ENCODE measurements around the gene BTBD2.
"Not testable (repeated sequence)": the region's sequence is repeated elsewhere in the genome, so short reads cannot be mapped to it uniquely, and the experiment has no call there.

BTBD2 gene

DNA sequence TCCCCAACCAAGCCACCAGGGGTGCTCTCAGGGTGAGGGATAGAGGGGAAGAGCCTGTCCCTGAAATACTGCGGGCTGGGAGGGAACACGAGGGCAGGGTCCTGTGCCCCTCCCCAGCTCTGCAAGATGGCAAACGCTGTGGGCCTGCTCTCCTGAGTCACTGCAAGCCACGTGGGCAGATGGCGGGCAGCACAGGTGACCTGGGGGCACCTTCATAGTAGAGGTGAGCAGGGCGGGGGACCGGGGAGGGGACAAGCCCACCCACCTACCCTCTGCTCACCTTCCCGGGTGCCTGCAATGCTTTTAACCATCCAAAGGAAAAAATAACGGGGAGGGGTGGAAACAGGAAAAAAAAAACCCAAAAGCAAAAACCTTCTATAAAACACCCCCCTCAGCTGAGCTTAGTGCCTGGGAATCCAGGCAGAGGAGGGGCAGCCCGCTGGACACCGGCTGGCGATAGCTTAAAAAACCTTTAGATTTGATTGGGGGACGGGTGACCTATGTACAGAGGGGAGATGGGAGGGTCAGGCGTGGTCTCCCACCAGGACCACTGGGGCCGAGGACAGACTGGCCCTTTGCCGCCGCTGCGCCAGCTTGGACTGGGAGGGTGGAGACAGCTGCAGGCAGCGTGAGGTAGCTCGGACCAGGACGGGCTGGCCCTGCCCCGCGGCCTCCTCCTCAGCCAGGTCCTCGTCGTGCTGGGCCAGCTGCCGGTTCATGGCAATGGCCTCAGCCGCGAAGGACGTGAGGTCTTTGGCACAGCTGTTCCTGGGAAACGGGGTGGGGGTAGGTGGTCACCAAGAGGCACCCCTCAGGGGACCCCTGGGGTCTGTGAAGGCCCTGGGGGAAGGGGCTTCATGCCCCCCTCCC is 23.8 kb upstream of the BTBD2 start:
- DNase-seq = no peak

- DNase-seq = no peak
Observed at GRCh38 chr19:2038284-2039088, 23.0 kb upstream of the BTBD2 start.

DNA sequence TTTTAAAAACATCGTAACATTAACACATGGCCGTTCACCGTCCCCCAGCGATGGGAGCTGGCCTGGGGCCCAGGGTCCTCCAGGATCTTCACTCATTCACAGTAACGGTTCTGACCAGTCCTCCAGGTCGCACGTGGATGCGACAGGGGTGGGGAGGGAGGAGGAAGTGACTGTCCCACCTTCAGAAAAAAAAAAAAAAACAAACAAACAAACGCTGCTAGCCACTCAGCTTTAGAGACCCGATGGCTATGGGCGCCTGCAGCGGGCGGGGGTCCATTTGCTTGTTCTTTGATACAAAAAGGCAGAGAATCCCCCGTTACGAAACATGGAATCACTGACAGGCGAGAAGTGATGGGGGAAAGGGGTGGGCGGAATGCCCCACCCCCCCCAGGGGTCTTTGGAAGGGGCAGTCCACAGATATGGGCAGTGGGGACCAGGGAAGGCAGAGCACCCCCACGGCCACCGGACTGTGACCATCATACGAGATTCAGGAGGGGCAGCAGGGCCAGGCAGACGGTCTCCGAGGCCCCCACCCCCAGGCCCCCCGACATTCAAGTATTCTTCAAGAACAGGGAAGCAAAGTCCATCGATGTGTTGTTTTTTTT is 22.2 kb upstream of the BTBD2 start:
- no peak for DNase-seq

- no peak for DNase-seq
Observed at GRCh38 chr19:2036424-2036823, 20.9 kb upstream of the BTBD2 start.

- no peak for DNase-seq
Observed at GRCh38 chr19:2035590-2035991, 20.1 kb upstream of the BTBD2 start.

DNA sequence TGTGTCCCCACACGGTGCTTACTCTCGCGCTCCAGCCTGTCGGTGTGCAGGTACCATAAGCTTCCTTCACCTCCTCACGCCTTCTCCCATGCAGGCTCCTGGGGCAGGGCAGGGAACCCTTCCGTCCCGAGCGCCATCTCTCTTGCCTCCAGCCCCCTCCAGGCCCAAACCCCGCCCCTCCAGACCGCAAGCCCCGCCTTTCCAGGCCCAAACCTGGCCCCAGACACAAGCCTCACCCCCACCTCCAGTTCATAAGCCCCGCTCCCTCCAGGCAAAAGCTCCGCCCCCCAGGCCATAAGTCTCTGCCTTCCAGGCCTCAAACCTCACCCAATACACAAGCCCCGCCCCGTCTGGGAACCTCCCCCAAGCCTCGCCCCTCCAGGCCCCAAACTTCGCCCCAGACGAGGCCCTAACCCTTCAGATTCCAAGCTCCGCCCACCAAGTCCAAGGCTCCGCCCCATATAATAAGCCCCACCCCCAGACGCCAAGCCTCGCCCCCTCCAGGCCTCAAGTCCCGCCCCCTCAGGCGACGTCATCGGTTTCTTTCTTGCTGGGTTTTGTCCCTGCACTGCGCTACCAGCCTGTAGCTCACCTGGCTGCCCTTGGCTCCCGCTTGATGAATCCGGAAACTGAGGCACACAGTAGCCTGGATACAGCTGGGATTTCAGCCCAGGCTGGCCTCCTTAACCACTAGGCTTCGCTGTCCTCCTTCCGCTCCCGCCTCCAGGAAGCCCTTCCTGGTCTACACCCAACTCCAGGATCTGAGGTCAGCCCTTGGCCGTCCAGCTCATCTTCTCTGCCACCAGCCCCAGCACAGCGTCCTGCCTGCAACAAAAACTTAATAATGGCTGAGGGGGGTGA is 19.4 kb upstream of the BTBD2 start:
- DNase-seq = no peak

GRCh38 chr19:2034253-2034652 is 18.7 kb upstream of the BTBD2 start:
- not testable (repeated sequence) for DNase-seq

DNA sequence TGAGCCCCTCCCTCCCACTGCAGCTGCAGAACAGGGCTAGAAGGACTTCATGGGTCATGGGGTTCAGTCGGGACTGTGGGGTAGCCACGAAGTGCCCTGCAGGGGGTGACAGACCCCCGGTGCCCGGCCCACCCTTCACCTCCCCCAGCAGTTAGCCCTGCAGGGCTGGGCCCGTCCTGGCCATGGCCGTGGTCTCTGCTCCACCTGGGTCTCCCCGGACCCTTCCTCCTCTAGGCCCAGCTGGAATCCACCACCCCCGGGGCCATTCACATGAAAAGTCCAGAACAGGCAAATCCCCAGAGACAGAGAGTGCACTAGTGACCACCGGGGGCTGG is 18.3 kb upstream of the BTBD2 start:
- no peak for DNase-seq

- DNase-seq = no peak
Observed at GRCh38 chr19:2033115-2033824, 17.8 kb upstream of the BTBD2 start.

DNA sequence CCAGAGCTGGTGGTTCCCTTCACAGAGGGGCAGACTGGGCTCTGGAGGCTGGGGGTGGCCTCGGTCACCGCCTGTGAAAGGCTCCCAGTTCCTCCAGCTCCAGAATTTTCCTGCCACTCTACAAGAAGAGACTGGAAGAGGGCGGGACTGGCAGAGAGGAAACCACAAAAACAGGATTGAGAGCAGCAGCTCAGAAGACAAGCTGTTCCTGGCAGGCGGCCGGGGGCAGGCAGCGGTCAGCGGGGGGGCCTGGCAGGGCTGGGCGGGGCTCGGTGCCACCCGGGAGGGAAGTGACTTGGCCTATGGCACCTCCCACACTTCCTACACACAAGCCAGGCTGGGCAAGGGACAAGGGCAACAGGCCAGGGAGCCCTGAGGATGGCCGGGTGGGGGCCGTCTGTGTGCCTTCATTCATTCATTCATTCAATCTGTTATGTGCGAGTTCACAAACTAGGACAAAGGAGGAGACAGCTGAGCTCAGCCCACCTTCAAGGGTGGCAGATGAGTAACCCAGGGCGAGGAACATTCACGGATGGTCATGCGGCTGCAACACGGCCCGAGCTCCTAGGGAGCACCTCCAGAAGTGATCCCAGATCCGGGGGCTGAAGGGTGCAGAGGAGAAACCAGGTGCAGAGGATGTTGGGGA is 16.9 kb upstream of the BTBD2 start:
- peak; percentile 67 for DNase-seq

DNA sequence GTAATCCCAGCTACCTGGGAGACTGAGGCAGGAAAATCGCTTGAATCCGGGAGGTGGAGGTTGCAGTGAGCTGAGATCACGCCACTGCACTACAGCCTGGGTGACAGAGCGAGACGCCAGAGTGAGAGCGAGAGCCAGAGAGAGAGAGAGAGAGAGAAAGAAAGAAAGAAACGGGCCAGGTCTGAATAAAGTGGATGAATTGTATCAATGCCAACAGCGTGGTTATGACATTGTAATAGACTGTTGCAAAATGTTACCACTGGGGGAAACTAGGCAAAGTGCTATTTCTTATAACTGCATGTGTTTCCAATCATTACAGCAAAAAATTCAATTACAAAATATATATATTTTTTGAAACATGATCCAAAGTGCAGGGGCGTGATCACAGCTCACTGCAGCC is 11.8 kb upstream of the BTBD2 start:
- no peak for DNase-seq

- no peak for DNase-seq
Observed at GRCh38 chr19:2026770-2027169, 11.3 kb upstream of the BTBD2 start.

GRCh38 chr19:2022289-2022688 is 6.8 kb upstream of the BTBD2 start:
- no peak for DNase-seq

DNA sequence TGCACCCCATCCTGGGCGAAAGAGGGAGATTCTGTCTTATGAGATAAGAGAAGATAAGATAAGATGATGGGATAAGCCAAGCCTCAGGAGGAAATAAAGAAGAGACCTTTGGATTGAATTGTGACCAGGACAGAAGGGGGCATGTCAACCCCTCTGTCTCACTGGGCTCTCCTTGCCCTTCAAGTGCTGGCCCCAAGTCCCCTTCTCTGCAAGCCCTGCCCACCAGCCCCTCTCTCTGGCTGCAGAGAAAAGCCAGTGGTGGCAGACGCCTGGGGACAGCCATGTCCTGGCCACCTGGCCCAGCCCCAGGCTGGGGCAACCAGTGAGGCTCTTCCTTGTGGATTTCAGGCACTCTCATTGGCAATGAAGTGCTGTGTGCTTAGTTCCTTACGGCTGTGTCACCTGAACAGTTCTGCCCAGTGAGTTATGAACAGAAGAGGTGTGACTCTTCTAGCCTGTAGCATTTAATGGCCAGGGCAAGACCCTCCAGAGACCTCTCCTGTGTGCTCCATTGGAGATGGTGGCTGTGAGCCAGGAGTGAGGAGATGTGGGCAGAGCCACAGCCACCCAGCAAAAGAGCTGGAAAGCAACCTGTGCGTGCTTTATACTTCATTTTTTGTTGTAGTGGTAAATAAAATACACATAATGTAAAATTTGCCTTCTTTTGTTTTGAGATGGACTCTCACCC is 6.1 kb upstream of the BTBD2 start:
- no peak for DNase-seq

GRCh38 chr19:2018752-2019151 is 3.2 kb upstream of the BTBD2 start:
- no peak for DNase-seq

- no peak for DNase-seq
Observed at GRCh38 chr19:2016041-2016807, 710 bp upstream of the BTBD2 start.

DNA sequence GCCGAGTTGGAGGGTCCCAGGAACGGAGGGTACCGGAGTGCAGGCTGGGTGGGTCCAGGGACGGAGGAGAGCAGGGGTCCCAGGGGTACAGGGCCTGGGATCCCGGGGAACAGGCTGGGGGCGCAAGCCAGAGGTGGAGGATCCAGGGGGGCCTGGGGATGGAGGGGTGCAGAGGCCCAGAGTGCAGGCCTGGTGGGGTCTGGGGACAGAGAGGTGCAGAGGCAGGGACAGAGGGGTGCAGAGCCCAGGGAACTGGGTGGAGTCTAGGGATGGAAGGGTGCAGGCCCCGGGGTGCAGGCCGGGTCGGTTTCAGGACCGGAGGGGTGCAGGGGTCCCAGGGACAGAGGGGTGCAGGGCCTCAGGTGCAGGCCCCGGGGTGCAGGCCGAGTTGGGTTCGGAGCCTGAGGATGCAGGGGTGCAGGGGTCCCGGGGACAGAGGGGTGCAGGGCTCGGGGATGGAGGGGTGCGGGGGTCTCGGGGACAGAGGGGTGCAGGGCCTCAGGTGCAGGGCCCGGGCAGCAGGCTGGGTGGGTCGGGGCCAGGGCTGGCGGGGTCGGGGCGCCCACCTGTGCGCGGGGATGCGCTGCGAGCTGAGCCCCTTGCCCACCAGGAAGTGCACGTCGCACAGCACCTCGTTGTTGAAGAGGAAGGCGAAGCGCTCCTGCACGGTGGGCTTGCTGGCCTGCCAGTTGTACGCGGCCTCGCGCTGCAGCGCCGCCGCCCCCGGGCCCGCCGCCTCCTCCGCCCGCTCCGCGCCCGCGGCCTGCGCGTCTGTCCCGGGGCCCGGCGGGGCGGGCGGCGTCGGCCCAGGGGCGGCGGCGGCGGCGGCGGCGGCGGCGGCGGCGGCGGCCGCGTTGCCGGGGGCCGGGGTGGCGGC is 545 bp downstream of the BTBD2 start:
- no peak for DNase-seq

- DNase-seq = no peak
Observed at GRCh38 chr19:2014131-2014571, 1.4 kb downstream of the BTBD2 start.

GRCh38 chr19:2013683-2013961 is 1.9 kb downstream of the BTBD2 start:
- DNase-seq = no peak

All from NCI-H2107 (cell line).